ENCODE results near the gene EXOG.
"Not testable (repeated sequence)": the region's sequence is repeated elsewhere in the genome, so short reads cannot be mapped to it uniquely, and the experiment has no call there.

The EXOG gene

DNA sequence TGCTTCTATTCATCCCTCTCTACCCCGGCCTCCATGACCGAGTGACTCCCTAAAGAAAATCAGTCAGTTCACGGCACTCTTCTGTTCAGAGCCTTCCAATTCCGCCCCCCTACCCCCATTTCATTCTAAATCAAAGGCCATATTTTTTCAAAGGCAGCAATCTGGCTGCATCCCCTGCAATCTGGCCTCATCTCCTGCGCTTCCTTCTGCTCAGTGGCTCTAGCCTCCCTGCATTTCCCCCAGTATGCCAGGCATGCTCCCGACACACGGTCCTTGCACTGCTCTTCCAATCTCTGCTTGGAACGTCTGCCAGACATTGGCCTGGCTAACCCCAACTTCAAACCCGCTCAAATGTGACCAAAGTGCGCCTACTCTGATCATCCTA is 67.7 kb downstream of the EXOG start:
- no peaks in the 10 kb centered on the region for H3K36me3 ChIP-seq

DNA sequence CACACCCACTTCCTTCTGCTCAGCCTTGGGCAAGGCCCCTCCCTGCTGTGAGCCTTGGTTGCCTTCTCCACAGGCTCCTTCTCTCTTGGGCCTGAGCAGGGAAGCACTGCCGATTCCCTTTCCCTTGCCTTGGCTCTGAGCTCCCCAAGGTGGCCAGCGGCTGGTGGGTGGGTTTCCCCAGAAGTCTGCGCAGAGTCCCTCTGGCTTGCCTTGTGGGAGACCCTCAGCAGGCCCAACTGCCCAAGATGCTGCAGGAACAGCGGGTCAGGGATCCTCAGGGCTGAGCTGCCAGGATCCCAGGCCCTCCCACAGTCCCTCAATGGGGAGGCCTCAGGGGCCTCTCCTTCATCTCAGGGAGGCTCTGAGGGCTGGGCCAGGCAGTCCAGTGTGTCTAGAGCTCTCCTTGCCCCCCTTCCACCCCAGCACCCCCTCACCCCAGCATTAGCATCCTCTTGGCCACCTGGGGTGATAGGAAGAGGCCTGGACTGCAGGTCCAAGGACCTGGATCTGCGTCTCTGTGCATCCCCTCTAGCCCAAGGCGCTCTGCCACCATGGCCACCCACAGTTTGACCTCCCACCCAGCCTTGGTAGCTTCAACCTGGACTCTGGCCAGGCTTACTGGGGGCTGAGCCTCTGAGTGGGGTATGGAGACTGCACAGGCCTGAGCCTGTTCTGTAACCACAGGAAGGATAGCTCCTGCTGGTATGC is 68.6 kb downstream of the EXOG start:
- Histone ChIP-seq H3K9me3 (ENCODE audit: severe bottlenecking) (no peaks in the 10 kb centered on the region), H3K4me3 (ENCODE audit: low read depth, low read length) (no peak overlapping the region), H3K27ac (no peak overlapping the region), H3K27me3 (ENCODE audit: insufficient read depth, low read depth, severe bottlenecking) (no peaks in the 10 kb centered on the region), H3K36me3 (no peaks in the 10 kb centered on the region)
- DNase-seq: no peak
- TF ChIP-seq, protein P1, sequence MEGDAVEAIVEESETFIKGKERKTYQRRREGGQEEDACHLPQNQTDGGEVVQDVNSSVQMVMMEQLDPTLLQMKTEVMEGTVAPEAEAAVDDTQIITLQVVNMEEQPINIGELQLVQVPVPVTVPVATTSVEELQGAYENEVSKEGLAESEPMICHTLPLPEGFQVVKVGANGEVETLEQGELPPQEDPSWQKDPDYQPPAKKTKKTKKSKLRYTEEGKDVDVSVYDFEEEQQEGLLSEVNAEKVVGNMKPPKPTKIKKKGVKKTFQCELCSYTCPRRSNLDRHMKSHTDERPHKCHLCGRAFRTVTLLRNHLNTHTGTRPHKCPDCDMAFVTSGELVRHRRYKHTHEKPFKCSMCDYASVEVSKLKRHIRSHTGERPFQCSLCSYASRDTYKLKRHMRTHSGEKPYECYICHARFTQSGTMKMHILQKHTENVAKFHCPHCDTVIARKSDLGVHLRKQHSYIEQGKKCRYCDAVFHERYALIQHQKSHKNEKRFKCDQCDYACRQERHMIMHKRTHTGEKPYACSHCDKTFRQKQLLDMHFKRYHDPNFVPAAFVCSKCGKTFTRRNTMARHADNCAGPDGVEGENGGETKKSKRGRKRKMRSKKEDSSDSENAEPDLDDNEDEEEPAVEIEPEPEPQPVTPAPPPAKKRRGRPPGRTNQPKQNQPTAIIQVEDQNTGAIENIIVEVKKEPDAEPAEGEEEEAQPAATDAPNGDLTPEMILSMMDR (IDR thresholded peaks at IDR 0.05; ENCODE audit: low read depth, low read length): no peak

More for the DNA sequence above, 67.7 kb downstream of the EXOG start:
- no peak overlapping the region for H3K27ac ChIP-seq
- no peaks in the 10 kb centered on the region for H3K9me3 ChIP-seq (ENCODE audit: severe bottlenecking)
- H3K27me3 ChIP-seq (ENCODE audit: insufficient read depth, low read depth, severe bottlenecking): no peaks in the 10 kb centered on the region
- no peak overlapping the region for H3K4me3 ChIP-seq (ENCODE audit: low read depth, low read length)
- no peak for DNase-seq
- TF ChIP-seq, protein P1 (IDR thresholded peaks at IDR 0.05; ENCODE audit: low read depth, low read length): no peak

DNA sequence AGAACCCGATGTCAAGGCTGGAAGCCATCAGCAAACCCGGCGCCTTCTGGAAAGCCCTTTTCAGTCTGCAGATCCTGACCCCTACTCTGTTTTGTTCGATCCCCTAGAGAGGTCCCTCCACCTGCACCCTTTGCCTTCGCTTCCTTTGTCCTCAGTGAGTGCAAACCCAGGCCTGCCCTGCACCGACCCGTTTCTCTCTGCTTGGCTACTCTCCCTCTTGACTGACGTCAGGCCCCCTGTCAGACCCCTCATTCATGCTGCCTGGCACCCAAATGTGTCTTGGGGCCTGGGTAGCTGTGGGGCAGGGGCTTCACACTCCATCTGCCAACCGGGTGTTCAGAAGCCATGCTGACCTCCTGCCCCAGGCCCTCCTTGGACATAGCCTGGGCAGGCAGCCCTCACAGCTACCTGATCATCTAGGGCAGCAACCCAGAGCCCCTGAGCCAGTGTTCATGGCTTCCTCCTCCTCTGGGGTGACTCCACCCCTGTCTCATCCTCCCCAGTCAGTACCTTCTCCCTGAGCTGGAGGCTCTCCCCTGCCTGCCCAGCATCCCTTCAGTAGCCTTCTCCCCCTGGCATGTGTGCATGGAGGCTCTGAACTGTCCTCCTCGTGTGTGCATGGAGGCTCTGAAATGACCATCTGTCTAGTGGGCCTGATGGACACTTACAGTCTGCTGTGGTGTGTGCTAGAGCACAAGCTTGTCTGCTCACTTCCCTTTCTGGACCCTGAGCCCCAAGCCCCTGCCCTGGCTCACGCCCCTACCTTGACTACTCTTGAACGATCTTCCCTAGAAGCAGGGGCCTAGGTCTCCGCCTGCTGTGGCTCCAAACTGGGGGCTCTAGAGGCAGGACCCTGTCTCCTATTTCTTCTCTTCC is 69.4 kb downstream of the EXOG start:
- TF ChIP-seq, protein P1 (IDR thresholded peaks at IDR 0.05; ENCODE audit: low read depth, low read length): no peak
- Histone ChIP-seq H3K4me3 (ENCODE audit: low read depth, low read length) (no peak overlapping the region), H3K9me3 (ENCODE audit: severe bottlenecking) (no peaks in the 10 kb centered on the region), H3K36me3 (no peaks in the 10 kb centered on the region), H3K27ac (no peak overlapping the region), H3K27me3 (ENCODE audit: insufficient read depth, low read depth, severe bottlenecking) (no peaks in the 10 kb centered on the region)
- no peak for DNase-seq

DNA sequence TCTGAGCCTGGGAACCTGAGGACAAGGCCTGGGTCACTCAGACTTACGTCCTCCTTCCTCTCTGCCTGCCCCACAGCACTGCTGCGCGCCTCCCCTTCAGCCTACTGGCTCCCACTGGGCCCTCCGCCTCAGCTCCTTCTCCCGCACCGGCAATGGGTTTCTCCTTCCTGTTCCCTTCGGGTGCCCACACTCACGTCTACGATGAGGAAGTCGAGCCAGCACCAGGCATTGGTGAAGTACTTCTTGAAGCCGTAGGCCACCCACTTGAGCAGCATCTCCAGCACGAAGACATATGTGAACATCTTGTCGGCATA is 70.0 kb downstream of the EXOG start:
- TF ChIP-seq, protein P1 (IDR thresholded peaks at IDR 0.05; ENCODE audit: low read depth, low read length): no peak

DNA sequence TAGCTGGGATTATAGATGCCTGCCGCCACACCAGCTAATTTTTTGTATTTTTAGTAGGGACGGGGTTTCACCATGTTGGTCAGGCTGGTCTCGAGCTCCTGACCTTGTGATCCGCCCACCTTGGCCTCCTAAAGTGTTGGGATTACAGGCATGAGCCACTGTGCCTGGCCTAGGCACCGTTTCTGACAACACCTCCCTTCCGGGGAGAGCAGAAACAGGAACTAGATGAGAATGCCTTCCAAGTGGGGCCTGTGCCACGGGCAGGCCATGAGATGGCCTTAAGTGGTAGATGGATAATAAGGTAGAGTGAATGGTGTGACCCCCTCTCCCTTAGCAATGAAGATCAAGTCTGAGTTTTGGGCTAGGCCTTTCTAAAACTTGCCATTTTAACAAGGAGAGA is 70.7 kb downstream of the EXOG start:
- not testable (repeated sequence) for H3K4me3 ChIP-seq (ENCODE audit: low read depth, low read length); H3K9me3 ChIP-seq (ENCODE audit: severe bottlenecking); H3K27ac ChIP-seq; H3K36me3 ChIP-seq; H3K27me3 ChIP-seq (ENCODE audit: insufficient read depth, low read depth, severe bottlenecking)
- DNase-seq: peak; percentile 1

More for the DNA sequence above, 70.0 kb downstream of the EXOG start:
- Histone ChIP-seq H3K4me3 (ENCODE audit: low read depth, low read length) (no peak overlapping the region), H3K27me3 (ENCODE audit: insufficient read depth, low read depth, severe bottlenecking) (no peaks in the 10 kb centered on the region), H3K9me3 (ENCODE audit: severe bottlenecking) (no peaks in the 10 kb centered on the region), H3K27ac (no peak overlapping the region), H3K36me3 (no peaks in the 10 kb centered on the region)
- DNase-seq: no peak

DNA sequence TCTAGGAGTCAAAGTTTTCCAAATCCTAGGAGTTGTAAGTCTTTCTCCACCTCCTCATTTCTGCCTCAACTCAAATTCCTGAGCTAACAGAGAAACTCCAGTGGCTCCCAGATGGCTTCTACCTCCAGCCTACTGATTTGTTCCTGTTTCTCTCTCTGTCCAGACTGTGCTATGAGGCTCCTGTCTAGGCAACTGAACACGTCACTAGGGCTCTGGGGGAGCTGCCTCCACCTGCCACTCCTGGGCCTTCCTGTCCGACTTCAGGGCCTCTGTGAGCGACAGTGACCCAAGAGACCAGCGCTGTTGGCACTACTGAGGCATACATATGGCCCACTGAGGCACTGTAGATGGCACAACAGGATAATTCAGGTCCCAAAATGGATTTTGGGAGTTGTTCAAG is 71.4 kb downstream of the EXOG start:
- H3K9me3 ChIP-seq (ENCODE audit: severe bottlenecking): no peaks in the 10 kb centered on the region
- no peak overlapping the region for H3K27ac ChIP-seq
- TF ChIP-seq, protein P1 (IDR thresholded peaks at IDR 0.05; ENCODE audit: low read depth, low read length): no peak
- H3K4me3 ChIP-seq (ENCODE audit: low read depth, low read length): no peak overlapping the region
- H3K36me3 ChIP-seq: no peaks in the 10 kb centered on the region
- no peaks in the 10 kb centered on the region for H3K27me3 ChIP-seq (ENCODE audit: insufficient read depth, low read depth, severe bottlenecking)
- peak; percentile 1 for DNase-seq
